HL-60/S4 treated with phorbol 12-myristate 13-acetate at 8.2 ng/mL for 4 days and 3 days (cell line): Measurements from ENCODE around the gene FRMD4A.
"Not testable (repeated sequence)": the region's sequence is repeated elsewhere in the genome, so short reads cannot be mapped to it uniquely, and the experiment has no call there.

ENCODE experiments used
- in situ Hi-C: fragments of 300-500 bp; cut with MboI; formaldehyde crosslinking; loops from 2 replicates; pipeline ENCODE4 v1.15.0; 2022; ENCODE audit warnings: low sequenced_read_pairs

The FRMD4A gene

GRCh38 chr10:14116837-14117236 is 213.9 kb downstream of the FRMD4A start:
- in situ Hi-C loops, result no loop called here

DNA sequence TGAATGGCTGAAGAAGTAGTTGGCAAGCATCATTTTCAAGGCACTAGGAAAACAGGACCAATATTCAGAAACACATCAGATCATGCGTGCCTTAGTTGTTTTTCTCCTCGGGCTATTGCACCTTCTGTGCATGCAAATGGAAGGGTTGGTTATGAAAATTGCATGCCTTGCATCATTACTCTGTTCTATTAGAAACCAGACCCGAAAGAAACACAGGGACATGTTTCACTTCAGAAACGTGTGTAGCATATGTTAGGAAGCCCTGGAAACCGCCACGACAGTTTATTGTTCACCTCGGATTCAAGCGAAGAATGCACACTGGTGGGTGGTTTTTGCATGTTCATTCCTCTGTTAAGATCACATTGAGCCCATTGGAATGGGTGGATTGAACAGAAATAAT is 214.7 kb downstream of the FRMD4A start:
- in situ Hi-C loops, result no loop called here

DNA sequence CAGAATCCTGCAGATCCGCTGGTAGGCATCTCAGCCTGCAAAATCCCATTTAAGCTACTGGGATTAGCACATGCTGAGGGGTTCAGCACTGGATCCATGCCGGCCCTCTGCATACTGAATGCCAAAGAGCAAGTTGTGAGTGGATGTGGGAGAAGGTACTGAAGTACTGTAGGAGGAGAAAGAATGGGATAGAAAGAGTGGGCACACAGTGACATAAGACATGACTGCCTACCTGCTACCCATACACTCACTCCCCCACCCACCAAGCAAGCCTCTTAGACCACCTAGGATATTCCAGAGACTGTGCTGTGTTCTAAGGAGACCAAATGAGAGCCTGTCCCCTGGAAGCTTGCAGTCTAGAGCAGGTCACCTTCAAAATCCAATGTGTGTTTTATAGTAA is 215.9 kb downstream of the FRMD4A start:
- in situ Hi-C loops, result no loop called here

- in situ Hi-C loops, result no loop called here
These were observed 218.7 kb downstream of the FRMD4A start for GRCh38 chr10:14112056-14112455.

DNA sequence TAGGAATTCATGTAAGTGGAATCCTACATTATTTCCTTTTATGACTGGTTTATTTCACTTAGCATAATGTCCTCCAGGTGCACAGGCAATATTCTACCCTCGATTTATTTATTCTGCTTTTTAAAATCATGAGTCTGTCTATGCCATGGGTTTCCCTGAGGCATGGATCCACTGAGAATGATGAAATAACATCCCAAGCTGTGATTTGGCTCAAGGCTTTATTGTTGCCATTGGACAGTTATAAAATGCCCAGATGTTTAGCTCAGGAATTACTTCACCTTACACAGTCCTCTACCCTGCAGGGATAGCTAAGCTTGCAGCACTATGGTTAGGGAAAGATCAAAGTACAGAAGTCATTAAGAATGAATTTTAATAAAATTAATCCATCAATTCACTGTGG is 219.5 kb downstream of the FRMD4A start:
- in situ Hi-C loops, result no loop called here

- in situ Hi-C loops, result no loop called here
These were observed 223.9 kb downstream of the FRMD4A start for GRCh38 chr10:14106828-14107227.

- in situ Hi-C loops, result no loop called here
These were observed 228.7 kb downstream of the FRMD4A start for GRCh38 chr10:14102056-14102455.

GRCh38 chr10:14099885-14100284 is 230.8 kb downstream of the FRMD4A start:
- in situ Hi-C loops, result no loop called here

DNA sequence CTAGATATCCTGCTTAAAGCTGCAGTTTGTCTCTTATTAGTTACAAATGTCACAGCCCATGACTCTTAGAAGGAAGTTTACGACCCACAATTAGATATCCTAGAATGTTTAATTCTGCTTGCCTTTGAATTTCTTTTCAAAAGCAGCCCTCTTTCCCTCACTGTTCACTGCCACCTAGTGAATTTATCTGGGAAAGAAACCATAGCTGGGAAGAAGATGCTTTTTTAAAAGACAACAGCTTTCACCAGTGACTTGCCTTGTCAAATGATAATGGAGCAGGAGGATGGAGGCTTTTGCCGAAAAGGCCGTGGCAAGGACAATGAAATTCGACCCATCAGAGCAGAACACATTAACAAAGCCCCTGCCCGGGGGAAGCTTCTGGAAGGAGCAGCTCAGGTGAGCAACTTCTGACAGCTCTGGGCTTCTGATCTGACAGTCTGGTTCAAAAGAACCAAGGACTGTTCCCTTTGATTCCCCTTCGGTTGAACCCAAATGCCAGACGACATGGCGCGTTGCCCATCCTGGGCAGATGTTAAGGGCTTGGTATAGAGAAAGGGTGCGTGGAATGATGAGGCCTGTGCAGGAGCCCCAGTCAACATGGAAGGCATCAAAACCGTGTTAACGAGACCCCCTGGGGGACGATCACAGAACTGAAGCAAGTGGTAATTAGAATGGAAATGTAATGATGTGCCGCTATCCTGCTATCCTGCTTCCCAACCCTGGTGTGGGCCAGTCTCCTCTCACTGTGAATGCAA is 236.8 kb downstream of the FRMD4A start:
- in situ Hi-C loops, result no loop called here

DNA sequence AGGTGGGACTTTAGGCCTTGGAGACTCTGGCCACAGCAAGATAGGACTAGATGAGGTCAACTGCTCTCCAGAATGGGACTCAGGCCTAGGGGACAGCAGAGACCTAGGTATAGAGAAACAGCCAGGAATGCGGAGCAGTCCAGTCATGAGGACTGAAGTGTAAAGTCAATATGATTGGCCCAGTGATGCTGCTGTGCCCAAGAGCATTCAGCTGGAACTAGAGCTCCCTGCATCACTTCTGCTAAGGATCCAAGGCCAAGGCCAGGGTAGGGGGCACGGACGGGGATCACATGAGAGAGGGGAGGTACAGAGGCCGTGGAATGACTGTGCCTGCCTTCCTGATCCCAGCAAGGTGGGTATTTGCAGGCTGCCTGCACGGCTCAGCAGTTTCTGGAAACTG is 237.9 kb downstream of the FRMD4A start:
- in situ Hi-C loops, result no loop called here

- in situ Hi-C loops, result no loop called here
These were observed 241.0 kb downstream of the FRMD4A start for GRCh38 chr10:14089556-14090292.

DNA sequence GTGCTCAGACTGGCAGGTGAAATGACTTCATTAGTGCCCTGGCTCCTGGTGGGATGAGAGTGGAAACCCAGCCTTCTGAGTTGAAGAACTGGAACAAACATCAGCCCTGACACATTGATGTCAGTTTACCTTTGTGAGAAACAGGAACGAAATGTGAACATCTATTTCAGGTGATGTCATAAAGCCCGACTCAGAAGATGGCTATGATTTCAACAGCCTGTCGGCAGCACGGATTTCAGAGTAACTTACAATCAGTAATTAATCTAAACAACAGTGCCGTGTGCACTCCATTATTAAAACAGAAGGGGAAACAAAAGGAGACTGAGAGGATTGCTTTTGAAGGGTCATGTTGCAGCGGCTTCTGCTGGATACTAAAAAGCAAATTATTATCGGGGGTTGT is 243.2 kb downstream of the FRMD4A start:
- in situ Hi-C loops, result no loop called here

DNA sequence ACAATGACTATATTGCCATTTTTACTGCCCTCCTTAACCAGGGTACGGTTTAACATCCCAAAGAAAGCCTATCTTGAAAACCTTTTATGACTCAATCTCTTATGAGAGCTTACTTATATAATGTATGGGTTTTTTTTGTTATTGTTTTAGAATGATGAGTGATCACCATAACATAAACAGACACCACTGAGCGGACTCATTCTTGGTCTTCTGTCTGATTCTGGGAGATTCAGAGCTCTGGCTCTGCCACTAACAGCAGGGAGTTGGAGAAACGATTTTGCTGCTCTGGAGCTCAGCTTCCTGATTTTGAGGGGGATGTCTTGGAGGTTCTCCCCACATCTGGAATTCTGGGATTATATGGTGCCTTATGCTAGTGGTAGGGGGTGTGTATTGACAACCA is 244.1 kb downstream of the FRMD4A start:
- in situ Hi-C loops, result no loop called here

GRCh38 chr10:14084875-14085274 is 245.8 kb downstream of the FRMD4A start:
- in situ Hi-C loops, result no loop called here

DNA sequence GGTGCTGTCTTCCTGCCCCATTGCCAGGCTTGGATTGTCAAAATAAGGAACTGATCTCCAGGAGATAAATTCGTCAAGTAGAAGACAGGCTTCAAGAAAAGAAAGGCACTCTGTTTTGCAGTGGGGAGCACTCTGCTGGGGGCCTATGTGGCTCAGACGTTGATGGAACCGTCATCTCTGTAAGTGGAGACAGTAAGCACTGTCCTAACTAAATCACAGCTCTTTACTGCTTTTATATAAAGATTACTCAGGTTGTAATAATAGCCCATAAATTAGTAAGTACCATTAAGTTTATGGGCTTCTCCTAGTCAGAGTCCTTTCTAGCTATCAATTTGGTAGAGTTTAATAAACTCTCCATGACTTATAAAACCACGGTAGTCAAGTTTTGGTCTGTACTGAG is 249.9 kb downstream of the FRMD4A start:
- in situ Hi-C loops, result no loop called here

GRCh38 chr10:14077430-14077829 is 253.3 kb downstream of the FRMD4A start:
- in situ Hi-C loops, result no loop called here

- in situ Hi-C loops, result no loop called here
These were observed 256.5 kb downstream of the FRMD4A start for GRCh38 chr10:14074062-14074884.

- in situ Hi-C loops, result no loop called here
These were observed 258.2 kb downstream of the FRMD4A start for GRCh38 chr10:14072541-14072940.

DNA sequence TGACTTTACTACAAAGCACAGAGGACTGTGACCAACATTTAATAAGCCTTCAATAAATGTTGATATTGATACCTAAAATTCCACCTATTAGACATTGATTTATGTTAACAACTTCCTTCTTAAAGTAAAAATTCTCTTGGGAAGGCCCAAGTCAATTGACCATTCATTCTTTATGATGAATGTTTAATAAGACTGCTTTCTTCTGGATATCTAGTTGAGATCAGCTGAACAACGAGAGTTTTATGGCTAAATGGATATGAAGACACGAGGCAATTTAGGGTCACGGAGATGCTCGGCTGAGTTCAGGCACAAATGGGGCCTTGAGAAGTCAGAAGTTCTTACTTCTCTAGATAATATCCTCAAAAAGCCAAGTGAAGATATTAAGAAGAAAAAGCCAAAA is 258.8 kb downstream of the FRMD4A start:
- in situ Hi-C loops, result no loop called here

DNA sequence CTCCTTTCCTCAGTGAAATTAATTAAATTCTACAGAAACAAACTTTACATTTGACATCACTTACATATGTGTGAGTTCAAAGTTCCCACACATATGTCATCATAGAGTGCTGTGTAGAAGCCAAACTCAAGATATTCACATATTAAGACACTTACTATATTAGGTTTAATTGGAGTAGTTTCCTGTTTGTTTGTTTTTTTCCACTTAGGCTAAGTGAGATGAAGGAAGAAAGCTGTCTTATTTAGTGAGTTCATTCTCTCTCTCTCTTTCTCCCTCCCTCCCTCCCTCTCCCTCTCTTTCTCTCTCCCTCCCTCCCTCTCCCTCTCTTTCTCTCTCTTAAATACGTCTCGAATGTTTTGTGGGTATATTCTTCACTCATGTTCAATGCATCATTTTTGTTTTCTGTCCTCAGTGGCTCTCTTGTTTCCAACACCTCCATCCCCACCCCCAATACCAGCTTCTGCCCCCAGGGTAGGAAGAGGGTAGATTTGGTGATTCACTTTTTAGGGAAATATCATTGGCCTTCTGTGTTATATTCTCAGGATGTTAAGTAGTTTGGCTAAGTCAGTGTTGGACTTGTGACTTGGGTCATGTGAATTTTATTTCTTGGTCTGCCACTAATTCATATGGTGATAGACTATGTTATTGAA is 262.0 kb downstream of the FRMD4A start:
- in situ Hi-C loops, result no loop called here

GRCh38 chr10:14067638-14068037 is 263.1 kb downstream of the FRMD4A start:
- in situ Hi-C loops, result not testable (repeated sequence)
